ENCODE data around the gene PXDC1. TPM values are rescaled to one million over a fixed set of nuclear protein-coding genes. Genes with fewer than 3 reads are reported as not detected.
"Not testable (repeated sequence)": the region's sequence is repeated elsewhere in the genome, so short reads cannot be mapped to it uniquely, and the experiment has no call there.

Gene PXDC1
- total RNA-seq, 1 experiment from 2014 or later = 30.8 TPM

GRCh38 chr6:3687847-3688246 lies 63.7 kb downstream of the PXDC1 start:
- no peak overlapping the region for H2AFZ ChIP-seq
- BruUV-seq (replicated peaks) = no TSS peak
- intact Hi-C loops (cut with micrococcal nuclease; ENCODE audit: unreplicated experiment) = no loop called here
- no peaks in the 10 kb centered on the region for H3F3A ChIP-seq (ENCODE audit: insufficient read depth, low read depth)
- no peaks in the 10 kb centered on the region for H3K36me3 ChIP-seq (ENCODE audit: low read depth)
- no peak for TF ChIP-seq CTCF (conservative IDR thresholded peaks at IDR 0.05)
- no peak for TF ChIP-seq EZH2 (IDR thresholded peaks at IDR 0.05; ENCODE audit: low read depth)
- no peak overlapping the region for H3K4me2 ChIP-seq
- no peaks in the 10 kb centered on the region for H4K20me1 ChIP-seq (ENCODE audit: insufficient read depth)
- H3K4me3 ChIP-seq = no peak overlapping the region
- H3K79me2 ChIP-seq (ENCODE audit: low read depth) = no peaks in the 10 kb centered on the region
- H3K27ac ChIP-seq = no peak overlapping the region
- DNase-seq = no peak
- CTCF ChIA-PET = no interaction called here
- no peaks in the 10 kb centered on the region for H3K9me2 ChIP-seq (ENCODE audit: insufficient read depth)
- POLR2A ChIA-PET (ENCODE audit: unreplicated experiment) = no interaction called here
- H3K9me3 ChIP-seq (ENCODE audit: insufficient read depth, low read depth) = no peaks in the 10 kb centered on the region
- no peaks in the 10 kb centered on the region for H3K4me1 ChIP-seq (replicated peaks; ENCODE audit: insufficient read depth)
- H3K27me3 ChIP-seq (ENCODE audit: insufficient read depth, low read depth) = no peaks in the 10 kb centered on the region

- BruUV-seq (replicated peaks) = no TSS peak
- CTCF ChIA-PET = no interaction called here
- TF ChIP-seq CTCF (conservative IDR thresholded peaks at IDR 0.05) (no peak), EZH2 (IDR thresholded peaks at IDR 0.05; ENCODE audit: low read depth) (no peak)
These were observed 68.2 kb downstream of the PXDC1 start for GRCh38 chr6:3683331-3683730.

GRCh38 chr6:3678946-3679345 lies 72.6 kb downstream of the PXDC1 start:
- Histone ChIP-seq H3K4me2 (no peak overlapping the region), H3K79me2 (ENCODE audit: low read depth) (no peaks in the 10 kb centered on the region), H3K4me3 (no peak overlapping the region), H3F3A (ENCODE audit: insufficient read depth, low read depth) (no peaks in the 10 kb centered on the region), H3K36me3 (ENCODE audit: low read depth) (no peaks in the 10 kb centered on the region), H2AFZ (no peak overlapping the region), H3K27ac (no peak overlapping the region), H3K9me3 (ENCODE audit: insufficient read depth, low read depth) (no peaks in the 10 kb centered on the region), H3K27me3 (ENCODE audit: insufficient read depth, low read depth) (0 out of 2 replicates have a peak, but pooled peaks cover 3% of the 10 kb centered on the region), H3K4me1 (replicated peaks; ENCODE audit: insufficient read depth) (no peaks in the 10 kb centered on the region), H4K20me1 (ENCODE audit: insufficient read depth) (no peaks in the 10 kb centered on the region), H3K9me2 (ENCODE audit: insufficient read depth) (no peaks in the 10 kb centered on the region)
- ChIA-PET CTCF (no interaction called here), POLR2A (ENCODE audit: unreplicated experiment) (no interaction called here)
- no TSS peak for BruUV-seq (replicated peaks)
- no peak for DNase-seq
- intact Hi-C loops (cut with micrococcal nuclease; ENCODE audit: unreplicated experiment) = no loop called here
- no peak for TF ChIP-seq EZH2 (IDR thresholded peaks at IDR 0.05; ENCODE audit: low read depth)
- TF ChIP-seq CTCF (conservative IDR thresholded peaks at IDR 0.05) = no peak

More at GRCh38 chr6:3683331-3683730, 68.2 kb downstream of the PXDC1 start:
- Histone ChIP-seq H3K4me3 (no peak overlapping the region), H3K4me2 (no peak overlapping the region), H3K27ac (no peak overlapping the region), H3K4me1 (replicated peaks; ENCODE audit: insufficient read depth) (no peaks in the 10 kb centered on the region), H3K9me3 (ENCODE audit: insufficient read depth, low read depth) (no peaks in the 10 kb centered on the region), H3K79me2 (ENCODE audit: low read depth) (no peaks in the 10 kb centered on the region), H3F3A (ENCODE audit: insufficient read depth, low read depth) (no peaks in the 10 kb centered on the region), H4K20me1 (ENCODE audit: insufficient read depth) (no peaks in the 10 kb centered on the region), H3K9me2 (ENCODE audit: insufficient read depth) (no peaks in the 10 kb centered on the region), H2AFZ (no peak overlapping the region), H3K36me3 (ENCODE audit: low read depth) (no peaks in the 10 kb centered on the region), H3K27me3 (ENCODE audit: insufficient read depth, low read depth) (0 out of 2 replicates have a peak, but pooled peaks cover 3% of the 10 kb centered on the region)
- intact Hi-C loops (cut with micrococcal nuclease; ENCODE audit: unreplicated experiment) = no loop called here
- POLR2A ChIA-PET (ENCODE audit: unreplicated experiment) = no interaction called here
- DNase-seq = no peak

- H3K79me2 ChIP-seq (ENCODE audit: low read depth); H3K27ac ChIP-seq; CTCF ChIA-PET; H3K36me3 ChIP-seq (ENCODE audit: low read depth); DNase-seq; H3K4me1 ChIP-seq (replicated peaks; ENCODE audit: insufficient read depth); H4K20me1 ChIP-seq (ENCODE audit: insufficient read depth); POLR2A ChIA-PET (ENCODE audit: unreplicated experiment); intact Hi-C loops (cut with micrococcal nuclease; ENCODE audit: unreplicated experiment); H3K27me3 ChIP-seq (ENCODE audit: insufficient read depth, low read depth); H3K4me3 ChIP-seq; H3K9me3 ChIP-seq (ENCODE audit: insufficient read depth, low read depth); H3K9me2 ChIP-seq (ENCODE audit: insufficient read depth); H3F3A ChIP-seq (ENCODE audit: insufficient read depth, low read depth); BruUV-seq (replicated peaks); H2AFZ ChIP-seq; H3K4me2 ChIP-seq: not testable (repeated sequence)
These were observed 73.8 kb downstream of the PXDC1 start for GRCh38 chr6:3677751-3678150.

GRCh38 chr6:3677351-3677750 lies 74.2 kb downstream of the PXDC1 start:
- H3K27ac ChIP-seq; H4K20me1 ChIP-seq (ENCODE audit: insufficient read depth); H3K4me2 ChIP-seq; POLR2A ChIA-PET (ENCODE audit: unreplicated experiment); H3K27me3 ChIP-seq (ENCODE audit: insufficient read depth, low read depth); H2AFZ ChIP-seq; DNase-seq; BruUV-seq (replicated peaks); CTCF ChIA-PET; H3K9me3 ChIP-seq (ENCODE audit: insufficient read depth, low read depth); H3K36me3 ChIP-seq (ENCODE audit: low read depth); H3F3A ChIP-seq (ENCODE audit: insufficient read depth, low read depth); H3K4me1 ChIP-seq (replicated peaks; ENCODE audit: insufficient read depth); H3K9me2 ChIP-seq (ENCODE audit: insufficient read depth); intact Hi-C loops (cut with micrococcal nuclease; ENCODE audit: unreplicated experiment); H3K4me3 ChIP-seq; H3K79me2 ChIP-seq (ENCODE audit: low read depth): not testable (repeated sequence)
